ENCODE data around the gene TNIP1. TPM values are rescaled to one million over a fixed set of nuclear protein-coding genes. Genes with fewer than 3 reads are reported as not detected.

Gene TNIP1
- polyA plus RNA-seq, 2 of the 4 experiments (the other 2 are of a cell fraction) = 48.4 to 53.4 TPM

DNA sequence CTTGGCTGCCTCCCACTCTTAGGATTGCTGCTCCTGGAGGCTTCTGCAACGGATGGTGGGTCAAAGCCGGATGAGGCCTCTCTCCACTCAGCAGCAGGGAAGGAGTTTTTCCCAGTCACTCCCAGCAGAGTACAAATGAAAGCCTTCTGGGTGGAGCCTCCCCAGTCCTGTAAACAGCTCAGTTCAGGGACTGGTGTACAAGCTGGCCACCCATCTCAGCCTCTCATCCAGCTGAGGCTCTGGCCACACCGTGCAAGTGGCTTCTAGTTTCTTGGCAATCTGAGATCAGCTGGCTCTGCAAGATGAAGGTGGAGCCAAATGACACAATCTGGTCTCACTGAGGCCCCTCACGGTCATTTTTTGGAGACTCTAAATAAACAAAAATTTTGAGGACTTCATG lies 50.5 kb downstream of the TNIP1 start:
- 96% methylated on average over 4 of the region's 4 CpGs for WGBS (ENCODE audit: missing lambda C conversion rate)
- Histone ChIP-seq H3K4me1 (no peaks in the 10 kb centered on the region), H3K4me2 (no peak overlapping the region), H3K27ac (no peak overlapping the region), H3K4me3 (no peak overlapping the region), H3K9me3 (no peaks in the 10 kb centered on the region)
- no peak for TF ChIP-seq RAD21 (conservative IDR thresholded peaks at IDR 0.05 in 1 of 2, IDR thresholded peaks at IDR 0.05 in 1 of 2)
- no peak for TF ChIP-seq ELK1 (IDR thresholded peaks at IDR 0.05; ENCODE audit: low read depth, low read length)
- no peak for TF ChIP-seq POLR2AphosphoS2 (conservative IDR thresholded peaks at IDR 0.05; ENCODE audit: low read length)
- TF ChIP-seq CEBPB (IDR thresholded peaks at IDR 0.05) = no peak
- no peak for TF ChIP-seq KDM1A (IDR thresholded peaks at IDR 0.05; ENCODE audit: low read depth)
- no peak for TF ChIP-seq JUNB (IDR thresholded peaks at IDR 0.05)
- no peak for TF ChIP-seq RCOR1 (IDR thresholded peaks at IDR 0.05; ENCODE audit: low read depth, low read length)
- TF ChIP-seq RFX5 (IDR thresholded peaks at IDR 0.05) = no peak
- TF ChIP-seq CBX2 (IDR thresholded peaks at IDR 0.05; ENCODE audit: borderline replicate concordance, low read depth) = no peak
- no peak for TF ChIP-seq EHF (CRISPR knock-in tag; IDR thresholded peaks at IDR 0.05)
- no peak for TF ChIP-seq ZSCAN20 (CRISPR knock-in tag; IDR thresholded peaks at IDR 0.05)
- no peak for TF ChIP-seq CBX8 (IDR thresholded peaks at IDR 0.05)
- TF ChIP-seq E2F6 (IDR thresholded peaks at IDR 0.05; ENCODE audit: borderline replicate concordance, low read depth) = no peak
- TF ChIP-seq HOXB5 (CRISPR knock-in tag; IDR thresholded peaks at IDR 0.05) = no peak
- TF ChIP-seq HOXA7 (CRISPR knock-in tag; IDR thresholded peaks at IDR 0.05) = no peak
- no peak for TF ChIP-seq REST (IDR thresholded peaks at IDR 0.05)
- TF ChIP-seq KDM5A (IDR thresholded peaks at IDR 0.05) = no peak
- TF ChIP-seq POLR2A (IDR thresholded peaks at IDR 0.05; ENCODE audit: low read length) = no peak
- POLR2A ChIA-PET = no interaction called here
- DNase-seq (ENCODE audit: low read depth in 1 of 2, low spot score in 1 of 2) (no peak), FAIRE-seq (no peak), ATAC-seq (no peak)
- CTCF ChIA-PET = interaction anchor here (2.8 to 15.1 kb wide), 2 partner anchors 21 to 28 kb away, joined by 7 to 151 read pairs; no protein-coding TSS in a partner anchor

GRCh38 chr5:151030056-151030336 lies 50.8 kb downstream of the TNIP1 start:
- FAIRE-seq = no peak
- Histone ChIP-seq H3K4me3 (no peak overlapping the region), H3K9me3 (no peaks in the 10 kb centered on the region), H3K27ac (no peak overlapping the region), H3K4me2 (no peak overlapping the region), H3K4me1 (no peaks in the 10 kb centered on the region)
- WGBS (ENCODE audit: missing lambda C conversion rate) = 100% methylated on average over 5 of the region's 5 CpGs
- CTCF ChIA-PET = interaction anchor here (2.8 to 15.1 kb wide), 2 partner anchors 21 to 28 kb away, joined by 7 to 151 read pairs; no protein-coding TSS in a partner anchor
- ATAC-seq = no peak
- DNase-seq (ENCODE audit: low read depth in 1 of 2, low spot score in 1 of 2) = no peak
- POLR2A ChIA-PET = no interaction called here
- TF ChIP-seq PHF8 (IDR thresholded peaks at IDR 0.05; ENCODE audit: borderline replicate concordance, low read depth) = no peak
- TF ChIP-seq RCOR1 (IDR thresholded peaks at IDR 0.05; ENCODE audit: low read depth, low read length) = no peak
- no peak for TF ChIP-seq CHD2 (IDR thresholded peaks at IDR 0.05; ENCODE audit: low read length, partially characterized antibody)
- TF ChIP-seq HMGXB4 (CRISPR knock-in tag; IDR thresholded peaks at IDR 0.05; ENCODE audit: borderline replicate concordance) = no peak
- no peak for TF ChIP-seq ZNF302 (CRISPR knock-in tag; IDR thresholded peaks at IDR 0.05)
- TF ChIP-seq SMC3 (IDR thresholded peaks at IDR 0.05) = no peak
- no peak for TF ChIP-seq ZC3H11A (IDR thresholded peaks at IDR 0.05)
- TF ChIP-seq HOXB5 (CRISPR knock-in tag; IDR thresholded peaks at IDR 0.05) = no peak
- TF ChIP-seq POLR2A (IDR thresholded peaks at IDR 0.05; ENCODE audit: low read length) = no peak
- TF ChIP-seq ELK1 (IDR thresholded peaks at IDR 0.05; ENCODE audit: low read depth, low read length) = no peak
- TF ChIP-seq HEYL (CRISPR knock-in tag; IDR thresholded peaks at IDR 0.05) = no peak
- TF ChIP-seq, protein P1, sequence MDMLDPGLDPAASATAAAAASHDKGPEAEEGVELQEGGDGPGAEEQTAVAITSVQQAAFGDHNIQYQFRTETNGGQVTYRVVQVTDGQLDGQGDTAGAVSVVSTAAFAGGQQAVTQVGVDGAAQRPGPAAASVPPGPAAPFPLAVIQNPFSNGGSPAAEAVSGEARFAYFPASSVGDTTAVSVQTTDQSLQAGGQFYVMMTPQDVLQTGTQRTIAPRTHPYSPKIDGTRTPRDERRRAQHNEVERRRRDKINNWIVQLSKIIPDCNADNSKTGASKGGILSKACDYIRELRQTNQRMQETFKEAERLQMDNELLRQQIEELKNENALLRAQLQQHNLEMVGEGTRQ (IDR thresholded peaks at IDR 0.05) = no peak
- TF ChIP-seq FOSL2 (IDR thresholded peaks at IDR 0.05) = no peak
- TF ChIP-seq FOSL2 (CRISPR knock-in tag; IDR thresholded peaks at IDR 0.05) = no peak
- no peak for TF ChIP-seq TP53 (CRISPR knock-in tag; IDR thresholded peaks at IDR 0.05)
- TF ChIP-seq KDM1A (IDR thresholded peaks at IDR 0.05; ENCODE audit: low read depth) = no peak
- TF ChIP-seq FOSB (CRISPR knock-in tag; IDR thresholded peaks at IDR 0.05) = no peak
- TF ChIP-seq MAFK (IDR thresholded peaks at IDR 0.05; ENCODE audit: partially characterized antibody) = no peak

All from A549 (cell line).